ENCODE data around the gene ELFN1.

The ELFN1 gene

GRCh38 chr7:1640376-1641172 is 29.5 kb upstream of the ELFN1 start:
- ChIA-PET CTCF (no interaction called here), POLR2A (no interaction called here)
- DNase-seq (ENCODE audit: extremely low spot score): peak; percentile 36
- TF ChIP-seq L3MBTL2 (conservative IDR thresholded peaks at IDR 0.05): no peak
- TF ChIP-seq CTBP1 (IDR thresholded peaks at IDR 0.05; ENCODE audit: borderline replicate concordance): no peak
- TF ChIP-seq SP1 (IDR thresholded peaks at IDR 0.05): no peak

GRCh38 chr7:1641173-1641572 is 28.9 kb upstream of the ELFN1 start:
- ChIA-PET POLR2A (no interaction called here), CTCF (no interaction called here)
- no peak for DNase-seq (ENCODE audit: extremely low spot score)
- TF ChIP-seq NFRKB (IDR thresholded peaks at IDR 0.05): no peak
- TF ChIP-seq FOXM1 (IDR thresholded peaks at IDR 0.05; ENCODE audit: borderline replicate concordance): no peak
- no peak for TF ChIP-seq LEF1 (IDR thresholded peaks at IDR 0.05; ENCODE audit: borderline replicate concordance)
- no peak for TF ChIP-seq HDGF (IDR thresholded peaks at IDR 0.05; ENCODE audit: borderline replicate concordance)
- TF ChIP-seq L3MBTL2 (conservative IDR thresholded peaks at IDR 0.05): no peak
- no peak for TF ChIP-seq ZNF384 (IDR thresholded peaks at IDR 0.05)

- ChIA-PET CTCF (no interaction called here), POLR2A (no interaction called here)
- DNase-seq (ENCODE audit: extremely low spot score): no peak
- TF ChIP-seq ZNF384 (IDR thresholded peaks at IDR 0.05) (no peak), LEF1 (IDR thresholded peaks at IDR 0.05; ENCODE audit: borderline replicate concordance) (no peak), FOXM1 (IDR thresholded peaks at IDR 0.05; ENCODE audit: borderline replicate concordance) (no peak), HDGF (IDR thresholded peaks at IDR 0.05; ENCODE audit: borderline replicate concordance) (no peak)
Observed at GRCh38 chr7:1641661-1642260, 28.3 kb upstream of the ELFN1 start.

- DNase-seq (ENCODE audit: extremely low spot score): no peak
- CTCF ChIA-PET: no interaction called here
- POLR2A ChIA-PET: no interaction called here
- TF ChIP-seq BHLHE40 (IDR thresholded peaks at IDR 0.05; ENCODE audit: borderline replicate concordance): no peak
- TF ChIP-seq ELF4 (IDR thresholded peaks at IDR 0.05): no peak
- no peak for TF ChIP-seq FOXA1 (IDR thresholded peaks at IDR 0.05)
- TF ChIP-seq HDGF (IDR thresholded peaks at IDR 0.05; ENCODE audit: borderline replicate concordance): no peak
- TF ChIP-seq CTBP1 (IDR thresholded peaks at IDR 0.05; ENCODE audit: borderline replicate concordance): no peak
- TF ChIP-seq TARDBP (IDR thresholded peaks at IDR 0.05): no peak
- TF ChIP-seq ARNT (IDR thresholded peaks at IDR 0.05): no peak
- no peak for TF ChIP-seq FOXM1 (IDR thresholded peaks at IDR 0.05; ENCODE audit: borderline replicate concordance)
- TF ChIP-seq NFRKB (IDR thresholded peaks at IDR 0.05): no peak
- no peak for TF ChIP-seq SP1 (IDR thresholded peaks at IDR 0.05)
- TF ChIP-seq ZNF384 (IDR thresholded peaks at IDR 0.05): no peak
- TF ChIP-seq PKNOX1 (IDR thresholded peaks at IDR 0.05): no peak
- TF ChIP-seq L3MBTL2 (conservative IDR thresholded peaks at IDR 0.05): no peak
- TF ChIP-seq FOXK2 (IDR thresholded peaks at IDR 0.05): no peak
- no peak for TF ChIP-seq SUZ12 (IDR thresholded peaks at IDR 0.05)
Observed at GRCh38 chr7:1642291-1642731, 27.8 kb upstream of the ELFN1 start.

- CTCF ChIA-PET: no interaction called here
- no peak for TF ChIP-seq FOXA1 (IDR thresholded peaks at IDR 0.05)
- no peak for TF ChIP-seq LEF1 (IDR thresholded peaks at IDR 0.05; ENCODE audit: borderline replicate concordance)
- TF ChIP-seq NFRKB (IDR thresholded peaks at IDR 0.05): no peak
- no peak for TF ChIP-seq HDGF (IDR thresholded peaks at IDR 0.05; ENCODE audit: borderline replicate concordance)
- no peak for TF ChIP-seq FOXK2 (IDR thresholded peaks at IDR 0.05)
- no peak for TF ChIP-seq SP1 (IDR thresholded peaks at IDR 0.05)
- no peak for TF ChIP-seq FOXM1 (IDR thresholded peaks at IDR 0.05; ENCODE audit: borderline replicate concordance)
- no peak for TF ChIP-seq PKNOX1 (IDR thresholded peaks at IDR 0.05)
- no peak for TF ChIP-seq L3MBTL2 (conservative IDR thresholded peaks at IDR 0.05)
- no peak for TF ChIP-seq BHLHE40 (IDR thresholded peaks at IDR 0.05; ENCODE audit: borderline replicate concordance)
- no peak for TF ChIP-seq TARDBP (IDR thresholded peaks at IDR 0.05)
- TF ChIP-seq ELF4 (IDR thresholded peaks at IDR 0.05): no peak
- TF ChIP-seq SUZ12 (IDR thresholded peaks at IDR 0.05): no peak
- TF ChIP-seq ZNF384 (IDR thresholded peaks at IDR 0.05): no peak
- no peak for TF ChIP-seq CTBP1 (IDR thresholded peaks at IDR 0.05; ENCODE audit: borderline replicate concordance)
- POLR2A ChIA-PET: no interaction called here
- no peak for DNase-seq (ENCODE audit: extremely low spot score)
Observed at GRCh38 chr7:1643270-1644092, 26.6 kb upstream of the ELFN1 start.

- DNase-seq (ENCODE audit: extremely low spot score): no peak
- TF ChIP-seq BHLHE40 (IDR thresholded peaks at IDR 0.05; ENCODE audit: borderline replicate concordance) (no peak), CTBP1 (IDR thresholded peaks at IDR 0.05; ENCODE audit: borderline replicate concordance) (no peak), FOXM1 (IDR thresholded peaks at IDR 0.05; ENCODE audit: borderline replicate concordance) (no peak), ZNF384 (IDR thresholded peaks at IDR 0.05) (no peak), SP1 (IDR thresholded peaks at IDR 0.05) (no peak), TARDBP (IDR thresholded peaks at IDR 0.05) (no peak), NFRKB (IDR thresholded peaks at IDR 0.05) (no peak), L3MBTL2 (conservative IDR thresholded peaks at IDR 0.05) (no peak)
- ChIA-PET CTCF (no interaction called here), POLR2A (no interaction called here)
Observed at GRCh38 chr7:1644341-1645070, 25.6 kb upstream of the ELFN1 start.
